ENCODE results near the gene ARID1B. TPM values are rescaled to one million over a fixed set of nuclear protein-coding genes. Genes with fewer than 3 reads are reported as not detected.

ARID1B gene
- total and polyA plus RNA-seq, 2 experiments from 2014 or later: 41.9 to 72.7 TPM

DNA sequence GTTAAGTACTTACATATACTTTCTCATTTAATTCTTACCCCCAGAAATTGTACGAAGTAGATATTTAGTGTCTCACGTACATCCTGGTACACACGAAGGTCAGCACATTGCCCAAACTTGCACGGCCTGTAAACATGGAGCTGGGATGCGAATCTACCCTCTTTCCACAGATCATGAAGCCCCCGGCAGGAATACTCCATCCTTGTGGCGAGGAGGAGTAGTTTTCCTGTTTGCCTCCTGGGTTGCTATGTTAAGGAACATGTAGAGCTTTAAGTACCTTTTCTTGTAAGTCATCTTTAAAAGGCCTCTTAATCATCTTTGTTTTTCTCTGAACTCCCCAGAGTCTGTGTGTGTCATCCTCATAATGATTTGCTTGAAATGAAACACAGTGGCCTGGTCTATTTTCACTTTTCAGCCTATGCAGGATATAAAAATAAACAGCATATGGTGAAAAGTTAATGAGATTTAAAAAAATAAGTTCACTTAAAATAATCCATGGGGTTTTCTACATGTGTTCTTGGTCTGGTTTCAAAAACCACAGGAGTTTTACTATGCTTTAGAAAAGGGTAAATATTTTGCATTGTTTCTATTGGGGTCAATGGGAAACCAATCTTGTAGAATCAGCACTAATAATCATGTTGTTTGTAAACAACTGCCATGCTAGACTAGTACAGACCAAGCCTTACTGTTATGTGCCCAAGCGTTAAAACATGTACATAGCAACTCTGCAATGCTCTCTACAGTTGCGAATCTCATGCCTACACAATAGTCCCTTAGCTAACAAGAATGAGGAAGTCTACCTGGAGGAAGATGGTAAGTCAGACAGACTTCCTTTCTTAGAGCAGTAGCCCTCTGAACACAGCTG is 9.3 kb upstream of the ARID1B start:
- Histone ChIP-seq H3K9me3 (ENCODE audit: low read depth) (no peaks in the 10 kb centered on the region), H3K27ac (no peak overlapping the region), H3K36me3 (no peaks in the 10 kb centered on the region), H3K27me3 (no peaks in the 10 kb centered on the region), H3K4me1 (ENCODE audit: low read depth) (peaks cover 7% of the 10 kb centered on the region), H3K4me3 (no peak overlapping the region)
- TF ChIP-seq, protein P1, sequence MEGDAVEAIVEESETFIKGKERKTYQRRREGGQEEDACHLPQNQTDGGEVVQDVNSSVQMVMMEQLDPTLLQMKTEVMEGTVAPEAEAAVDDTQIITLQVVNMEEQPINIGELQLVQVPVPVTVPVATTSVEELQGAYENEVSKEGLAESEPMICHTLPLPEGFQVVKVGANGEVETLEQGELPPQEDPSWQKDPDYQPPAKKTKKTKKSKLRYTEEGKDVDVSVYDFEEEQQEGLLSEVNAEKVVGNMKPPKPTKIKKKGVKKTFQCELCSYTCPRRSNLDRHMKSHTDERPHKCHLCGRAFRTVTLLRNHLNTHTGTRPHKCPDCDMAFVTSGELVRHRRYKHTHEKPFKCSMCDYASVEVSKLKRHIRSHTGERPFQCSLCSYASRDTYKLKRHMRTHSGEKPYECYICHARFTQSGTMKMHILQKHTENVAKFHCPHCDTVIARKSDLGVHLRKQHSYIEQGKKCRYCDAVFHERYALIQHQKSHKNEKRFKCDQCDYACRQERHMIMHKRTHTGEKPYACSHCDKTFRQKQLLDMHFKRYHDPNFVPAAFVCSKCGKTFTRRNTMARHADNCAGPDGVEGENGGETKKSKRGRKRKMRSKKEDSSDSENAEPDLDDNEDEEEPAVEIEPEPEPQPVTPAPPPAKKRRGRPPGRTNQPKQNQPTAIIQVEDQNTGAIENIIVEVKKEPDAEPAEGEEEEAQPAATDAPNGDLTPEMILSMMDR (IDR thresholded peaks at IDR 0.05; ENCODE audit: low read depth, low read length): no peak
- DNase-seq (ENCODE audit: low read depth in 1 of 2, low spot score in 1 of 2): no peak

DNA sequence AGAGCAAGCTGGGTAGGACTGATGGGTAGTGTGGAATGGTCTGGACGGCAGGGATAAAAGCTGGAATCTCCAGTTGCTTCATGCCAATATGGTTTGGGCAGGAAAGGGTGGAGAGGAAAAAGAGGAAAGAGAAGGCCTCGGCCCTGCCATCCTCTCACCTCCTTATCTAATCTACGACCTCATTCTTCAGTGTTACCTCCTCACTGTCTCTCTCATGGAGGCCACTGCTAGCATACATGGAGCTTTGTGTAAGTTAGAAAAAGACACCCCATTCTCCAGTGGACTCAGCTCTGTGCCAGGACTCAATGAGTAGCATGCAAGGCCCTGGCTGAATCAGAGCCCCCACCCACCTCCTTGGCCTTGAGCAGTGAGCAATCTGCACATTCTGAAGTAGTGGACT is 6.1 kb upstream of the ARID1B start:
- Histone ChIP-seq H3K4me1 (ENCODE audit: low read depth) (peaks cover 19% of the 10 kb centered on the region), H3K9me3 (ENCODE audit: low read depth) (no peaks in the 10 kb centered on the region), H3K36me3 (no peaks in the 10 kb centered on the region), H3K4me3 (no peak overlapping the region), H3K27me3 (no peaks in the 10 kb centered on the region), H3K27ac (no peak overlapping the region)
- no peak for DNase-seq (ENCODE audit: low read depth in 1 of 2, low spot score in 1 of 2)
- TF ChIP-seq, protein P1 (IDR thresholded peaks at IDR 0.05; ENCODE audit: low read depth, low read length): no peak

DNA sequence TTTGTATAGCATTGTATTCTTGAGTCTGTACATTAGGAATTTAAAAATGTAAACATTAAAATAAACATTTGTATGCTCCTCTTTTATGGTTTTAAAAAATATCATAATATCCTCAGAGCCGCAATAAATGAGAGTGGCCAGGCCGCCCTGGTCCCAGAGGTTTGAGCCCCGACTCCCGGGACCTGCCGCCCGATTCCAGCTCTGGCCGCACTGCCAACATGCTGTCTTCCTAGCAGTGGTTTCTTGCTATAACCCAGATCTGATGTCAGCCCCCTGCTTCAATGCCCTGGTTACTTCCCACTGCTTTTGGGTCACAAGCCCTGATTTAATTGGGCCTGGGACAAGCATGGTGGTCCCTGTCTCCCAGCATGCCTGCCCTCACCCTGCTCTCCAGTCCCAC is 5.4 kb upstream of the ARID1B start:
- Histone ChIP-seq H3K27me3 (no peaks in the 10 kb centered on the region), H3K9me3 (ENCODE audit: low read depth) (no peaks in the 10 kb centered on the region), H3K4me3 (no peak overlapping the region), H3K36me3 (no peaks in the 10 kb centered on the region), H3K4me1 (ENCODE audit: low read depth) (peaks cover 25% of the 10 kb centered on the region), H3K27ac (no peak overlapping the region)
- no peak for DNase-seq (ENCODE audit: low read depth in 1 of 2, low spot score in 1 of 2)
- TF ChIP-seq, protein P1 (IDR thresholded peaks at IDR 0.05; ENCODE audit: low read depth, low read length): no peak

DNA sequence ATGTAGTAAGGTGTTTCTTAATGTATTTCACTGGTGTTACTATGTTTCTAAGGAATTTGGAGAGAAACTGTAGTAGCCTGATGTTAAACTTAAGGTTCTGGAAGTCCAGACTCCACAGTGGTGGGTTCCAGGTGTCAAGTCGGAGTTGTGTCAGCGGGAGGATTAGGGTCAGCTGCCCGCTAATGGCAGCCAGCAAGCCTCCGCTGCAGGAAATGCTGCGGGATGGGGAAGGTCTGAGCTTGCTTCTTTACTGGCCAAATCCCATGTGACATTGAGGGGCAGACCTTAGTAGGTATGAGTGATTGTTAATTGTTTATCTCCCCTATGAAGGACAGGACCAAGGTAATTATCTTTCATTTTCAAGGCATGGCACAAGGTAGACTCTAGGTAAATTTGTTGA is 3.7 kb upstream of the ARID1B start:
- Histone ChIP-seq H3K9me3 (ENCODE audit: low read depth) (no peaks in the 10 kb centered on the region), H3K36me3 (no peaks in the 10 kb centered on the region), H3K27ac (no peak overlapping the region), H3K4me1 (ENCODE audit: low read depth) (peaks cover 25% of the 10 kb centered on the region), H3K4me3 (no peak overlapping the region), H3K27me3 (no peaks in the 10 kb centered on the region)
- DNase-seq (ENCODE audit: low read depth in 1 of 2, low spot score in 1 of 2): no peak
- TF ChIP-seq, protein P1 (IDR thresholded peaks at IDR 0.05; ENCODE audit: low read depth, low read length): no peak

DNA sequence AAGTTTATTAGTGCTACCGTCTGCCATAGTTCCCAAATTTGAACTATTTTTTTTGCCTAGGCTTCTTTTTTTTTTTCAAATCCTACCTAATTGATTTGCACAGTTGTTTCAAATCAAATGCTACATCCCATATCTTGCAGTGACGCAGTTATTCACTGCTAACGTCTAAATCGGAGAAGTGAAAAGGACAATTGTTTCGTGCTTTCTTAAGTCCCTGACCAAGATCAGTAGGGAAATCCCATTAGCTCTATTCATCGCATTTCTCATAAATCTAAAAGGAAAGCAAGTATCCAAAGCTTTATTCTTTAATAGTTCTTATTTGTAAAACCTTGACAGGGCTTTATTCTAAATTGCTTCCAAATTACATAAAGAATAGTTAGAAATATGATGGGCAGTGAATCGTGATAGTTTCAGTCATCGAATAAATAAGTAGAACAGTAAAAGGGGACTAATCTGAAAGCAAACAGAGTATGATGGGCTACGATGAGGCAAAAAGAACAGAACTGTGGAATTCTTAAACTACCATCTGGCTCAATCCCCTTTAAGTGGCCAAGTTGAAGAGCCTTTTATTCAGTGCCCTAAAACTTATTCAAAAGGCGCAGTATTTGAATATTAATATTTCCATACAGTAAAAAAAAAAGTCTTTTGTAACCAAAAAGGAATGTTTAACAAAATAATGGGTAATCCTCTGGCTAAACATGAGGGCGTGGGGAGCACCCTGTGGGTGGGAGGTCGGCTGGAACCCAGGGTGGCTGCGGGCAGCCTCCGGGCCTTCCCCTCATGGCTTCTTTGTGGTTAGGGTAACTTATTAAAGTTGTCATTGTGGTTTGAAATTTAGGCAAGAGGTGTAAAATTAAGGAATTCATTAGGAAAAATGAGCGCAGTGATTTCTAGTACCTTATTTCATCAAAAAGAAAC is 3.0 kb upstream of the ARID1B start:
- TF ChIP-seq, protein P1 (IDR thresholded peaks at IDR 0.05; ENCODE audit: low read depth, low read length): no peak
- Histone ChIP-seq H3K4me1 (ENCODE audit: low read depth) (peaks cover 25% of the 10 kb centered on the region), H3K36me3 (no peaks in the 10 kb centered on the region), H3K27me3 (no peaks in the 10 kb centered on the region), H3K4me3 (no peak overlapping the region), H3K27ac (no peak overlapping the region), H3K9me3 (ENCODE audit: low read depth) (no peaks in the 10 kb centered on the region)
- DNase-seq (ENCODE audit: low read depth in 1 of 2, low spot score in 1 of 2): peak in 1 of 2 donors; percentile 51
